Activated naive CD4-positive, alpha-beta T cell treated with anti-CD3 and anti-CD28 coated beads, Interleukin-2, amount 10 ng/mL, durations not matched to agents 7 days and 5 days (primary cell): ENCODE data around the gene MAN1B1.

Source experiments
- CTCF ChIA-PET: fragments of 350-600 bp; sonication (Branson Sonifier 250); formaldehyde crosslinking; loops from one replicate; lab custom pipeline; 2021; ENCODE audit warnings: antibody characterized with exemption; lab: Charles Lee
- DNase-seq: peaks from one replicate; pipeline ENCODE4 v3.0.0-alpha.2; 2020
- H3K27ac Mint-ChIP-seq: one replicate; pipeline ENCODE4 v1.8.0; 2021; ENCODE audit warnings: mild to moderate bottlenecking, moderate library complexity, mixed read lengths
- H3K27me3 Mint-ChIP-seq: one replicate; pipeline ENCODE4 v1.8.0; 2021; ENCODE audit warnings: mild to moderate bottlenecking, mixed read lengths
- H3K36me3 Mint-ChIP-seq: one replicate; pipeline ENCODE4 v1.8.0; 2021; ENCODE audit warnings: mixed read lengths
- H3K4me1 Mint-ChIP-seq: one replicate; pipeline ENCODE4 v1.8.0; 2021; ENCODE audit warnings: mixed read lengths
- H3K4me3 Mint-ChIP-seq: one replicate; pipeline ENCODE4 v1.8.0; 2021; ENCODE audit warnings: mild to moderate bottlenecking, moderate library complexity, mixed read lengths
- H3K9me3 Mint-ChIP-seq: one replicate; pipeline ENCODE4 v1.8.0; 2021; ENCODE audit warnings: mixed read lengths

MAN1B1 gene

DNA sequence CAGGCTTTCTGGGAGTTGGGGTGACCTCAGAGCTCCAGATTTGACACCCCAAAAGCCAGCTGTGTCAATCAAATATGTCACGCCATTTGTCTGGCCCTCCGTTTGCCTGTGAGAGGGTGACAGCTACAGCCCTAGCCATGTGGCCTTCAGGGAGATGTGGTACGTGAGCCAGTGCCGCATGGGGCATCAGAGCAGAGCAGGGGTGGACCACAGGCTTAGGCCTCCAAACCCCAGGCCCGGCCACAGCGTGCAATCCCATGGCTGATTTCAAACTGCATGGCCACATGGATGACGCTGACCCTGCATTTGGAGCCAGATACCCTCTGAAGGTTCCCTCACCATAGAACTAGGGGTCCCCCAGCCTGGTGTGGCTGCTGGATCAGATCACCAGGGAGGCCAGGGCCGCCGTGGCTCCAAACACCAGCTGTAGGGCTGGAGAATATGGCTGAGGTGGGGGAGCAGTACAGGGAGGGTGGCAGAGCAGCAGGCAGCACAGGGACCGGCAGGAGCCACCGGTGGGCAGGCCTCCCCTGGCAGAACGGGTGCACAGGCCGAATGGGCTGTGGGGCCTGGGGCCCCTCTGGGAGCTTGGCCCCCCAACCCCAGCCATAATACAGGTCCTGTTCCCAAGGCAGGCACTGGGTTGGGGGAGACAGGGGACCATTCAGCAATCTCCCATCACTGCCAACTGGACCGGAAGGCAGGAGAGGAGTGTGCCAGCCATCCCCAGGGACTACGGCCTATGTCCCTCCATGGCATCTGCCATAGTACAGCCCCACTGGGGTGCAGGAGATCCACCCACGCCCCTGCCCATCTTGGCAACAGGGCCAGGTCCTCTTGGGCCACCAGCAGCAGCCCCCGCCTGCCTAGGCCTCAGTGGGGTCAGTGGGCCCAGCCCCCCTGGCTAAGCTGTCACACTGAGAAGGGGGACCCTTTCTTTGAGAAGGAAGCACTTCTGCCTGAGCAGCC lies 18.0 kb upstream of the MAN1B1 start:
- H3K36me3 Mint-ChIP-seq = peaks cover 10% of the 10 kb centered on the region
- no peak for DNase-seq
- H3K27ac Mint-ChIP-seq = no peak overlapping the region
- no peaks in the 10 kb centered on the region for H3K9me3 Mint-ChIP-seq
- CTCF ChIA-PET = interaction anchor here (0.7 to 9.6 kb wide), 26 partner anchors 8 to 291 kb away, joined by 3 to 103 read pairs (median 5); partner anchors contain the start of genes AJM1, MAN1B1, NDOR1 and NPDC1
- H3K4me3 Mint-ChIP-seq = peak overlapping the region; percentile 68
- H3K27me3 Mint-ChIP-seq = peaks cover 5% of the 10 kb centered on the region
- H3K4me1 Mint-ChIP-seq = peaks cover 33% of the 10 kb centered on the region

DNA sequence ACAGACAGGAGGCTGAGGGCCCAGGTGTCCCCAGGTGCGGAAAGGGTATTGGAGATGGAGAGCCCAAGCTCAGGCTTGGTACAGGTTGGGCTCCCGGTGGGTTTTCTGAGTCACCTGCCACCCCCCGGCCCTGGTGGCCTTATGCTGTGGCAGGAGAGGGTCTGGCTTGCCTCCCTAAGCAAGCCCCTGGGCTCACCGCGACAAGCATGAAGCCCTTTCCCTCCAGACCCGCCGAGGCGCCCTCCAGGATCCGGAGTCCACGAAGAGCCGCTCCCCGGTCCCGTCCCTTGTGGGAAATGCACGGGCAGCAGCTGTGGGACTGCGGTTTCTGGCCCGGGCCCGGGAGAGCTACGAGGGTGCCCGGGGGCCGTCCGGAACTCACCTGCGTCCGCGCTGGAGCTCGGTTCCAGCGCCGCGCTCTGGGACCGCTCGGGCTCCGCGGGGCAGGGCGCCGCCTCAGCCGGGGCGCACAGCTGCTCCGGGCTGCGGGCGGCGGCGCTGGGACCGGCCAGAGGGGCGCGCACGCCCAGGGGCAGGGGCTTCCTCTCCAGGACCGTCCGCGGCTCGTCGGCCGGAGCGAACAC lies 17.2 kb upstream of the MAN1B1 start:
- H3K9me3 Mint-ChIP-seq = no peaks in the 10 kb centered on the region

DNA sequence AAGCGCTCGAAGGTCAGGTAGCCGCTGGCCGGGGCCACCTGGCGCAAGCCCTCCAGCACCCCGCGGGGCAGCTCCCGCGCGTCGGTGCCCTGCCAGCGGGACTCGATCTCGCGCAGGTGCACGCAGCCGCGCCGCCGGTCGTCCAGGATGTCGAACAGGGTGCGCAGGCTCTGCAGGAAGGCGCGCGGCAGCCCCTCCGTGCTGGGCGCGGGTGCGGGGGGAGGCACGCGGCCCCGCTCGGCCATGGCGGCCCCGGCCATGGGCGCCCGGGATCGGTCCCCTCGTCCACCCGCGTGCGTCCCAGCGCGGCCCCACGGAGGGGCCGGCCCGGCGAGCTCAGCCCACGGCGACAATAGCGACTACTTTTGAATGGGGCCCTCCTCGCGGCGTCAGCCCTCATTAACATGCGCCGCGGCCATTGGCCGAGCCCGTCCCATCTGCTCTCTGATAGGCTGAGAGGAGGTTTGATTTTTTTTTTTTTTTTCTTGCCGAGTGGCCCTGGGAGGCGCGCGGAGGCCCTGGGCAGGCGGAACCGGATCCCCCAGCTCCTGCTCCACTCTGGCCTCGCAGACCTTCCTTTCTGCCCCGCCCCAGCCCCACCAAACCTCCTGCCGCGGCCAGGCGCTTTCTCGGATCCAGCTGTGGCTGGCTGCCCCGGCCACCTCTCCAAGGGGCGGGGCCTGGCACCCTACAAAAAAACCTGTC lies 16.4 kb upstream of the MAN1B1 start, which contains the start of gene SAPCD2:
Gene SAPCD2, minus strand, starts transcription at position 357 of the 705 bp plus-strand sequence. Its CDS starts 97 bp downstream, at position 260.
- no peaks in the 10 kb centered on the region for H3K9me3 Mint-ChIP-seq
- CTCF ChIA-PET = interaction anchor here (0.6 to 9.6 kb wide), 9 partner anchors 9 to 166 kb away, joined by 3 to 103 read pairs (median 6); partner anchors contain the start of genes MAN1B1 and NPDC1
- H3K4me1 Mint-ChIP-seq = peaks cover 33% of the 10 kb centered on the region
- H3K27me3 Mint-ChIP-seq = peaks cover 11% of the 10 kb centered on the region
- peaks cover 7% of the 10 kb centered on the region for H3K36me3 Mint-ChIP-seq
- DNase-seq = peak; percentile 93
- H3K27ac Mint-ChIP-seq = peak within 1 kb of the TSS; percentile 81
- peak within 1 kb of the TSS; percentile 80 for H3K4me3 Mint-ChIP-seq

More for the DNA sequence above, 17.2 kb upstream of the MAN1B1 start:
- Mint-ChIP-seq H3K4me1 (peaks cover 33% of the 10 kb centered on the region), H3K27me3 (peaks cover 7% of the 10 kb centered on the region), H3K4me3 (peak overlapping the region; percentile 68), H3K36me3 (peaks cover 7% of the 10 kb centered on the region), H3K27ac (no peak overlapping the region)
- no peak for DNase-seq
- CTCF ChIA-PET = interaction anchor here (0.8 to 9.6 kb wide), 10 partner anchors 9 to 134 kb away, joined by 3 to 103 read pairs (median 7); partner anchors contain the start of gene NPDC1

DNA sequence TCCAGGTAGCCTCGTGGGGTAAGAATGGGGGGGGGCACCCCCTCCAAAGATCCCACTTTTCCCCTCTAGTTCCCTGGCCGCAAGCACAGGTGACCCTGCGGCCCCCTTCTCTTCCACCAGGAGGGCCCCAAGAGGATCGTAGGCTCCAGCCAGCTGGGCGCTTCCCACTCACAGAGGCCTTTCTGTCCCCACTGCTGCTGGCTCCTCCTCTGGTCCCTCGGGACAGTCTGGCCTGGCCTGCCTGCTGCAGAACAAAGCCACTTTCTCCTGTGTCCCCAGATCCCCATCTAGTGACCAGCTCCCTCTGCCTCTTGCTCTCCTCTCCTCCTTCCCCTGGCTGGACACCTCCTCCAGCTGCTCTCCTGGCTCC lies 15.9 kb upstream of the MAN1B1 start:
- peaks cover 11% of the 10 kb centered on the region for H3K27me3 Mint-ChIP-seq
- peak overlapping the region; percentile 81 for H3K27ac Mint-ChIP-seq
- H3K4me1 Mint-ChIP-seq = peaks cover 34% of the 10 kb centered on the region
- DNase-seq = no peak
- H3K36me3 Mint-ChIP-seq = peaks cover 4% of the 10 kb centered on the region
- peak overlapping the region; percentile 80 for H3K4me3 Mint-ChIP-seq
- CTCF ChIA-PET = interaction anchor here (0.6 to 9.6 kb wide), 7 partner anchors 11 to 166 kb away, joined by 3 to 103 read pairs (median 5); partner anchors contain the start of genes MAN1B1 and NPDC1
- no peaks in the 10 kb centered on the region for H3K9me3 Mint-ChIP-seq

DNA sequence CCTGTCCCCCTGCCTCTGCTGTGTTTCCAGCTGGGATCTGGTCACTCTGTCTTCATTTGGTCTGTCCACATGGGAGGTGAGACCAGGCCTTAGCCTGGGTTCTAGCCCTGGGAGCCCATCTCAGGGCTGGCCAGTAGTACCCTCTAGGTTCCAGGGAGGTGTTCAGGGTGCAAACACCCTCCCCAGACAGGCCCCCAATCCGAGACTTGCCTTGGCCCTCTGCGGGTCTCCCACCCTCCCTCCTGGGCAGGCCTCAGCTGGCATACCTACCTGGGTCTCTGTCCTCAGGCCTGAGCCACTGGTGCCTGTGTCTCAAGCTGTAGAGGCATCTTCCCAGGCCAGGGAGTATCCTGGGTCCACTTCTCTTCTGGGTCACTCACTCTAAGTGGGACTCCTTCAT lies 15.5 kb upstream of the MAN1B1 start:
- H3K9me3 Mint-ChIP-seq = no peaks in the 10 kb centered on the region

DNA sequence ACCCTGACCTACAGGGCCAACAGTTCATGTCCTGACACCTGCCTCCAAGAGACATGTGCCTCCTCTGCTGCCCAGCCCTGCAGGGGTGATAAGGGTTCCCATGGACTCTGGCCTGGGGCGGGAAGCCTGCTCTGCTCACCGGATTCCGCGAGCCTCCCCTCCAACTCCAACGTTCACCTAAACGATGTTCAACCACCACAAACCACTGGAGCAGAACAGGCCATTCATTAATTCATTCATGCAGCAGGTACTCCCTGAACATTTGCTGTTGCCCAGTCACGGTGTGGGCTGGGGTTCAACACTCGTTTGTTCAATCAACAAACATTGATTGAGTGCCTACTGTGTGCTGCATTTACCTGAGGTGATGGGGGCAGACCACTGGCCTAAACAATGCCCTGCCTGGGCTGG lies 12.8 kb upstream of the MAN1B1 start:
- Mint-ChIP-seq H3K27me3 (peaks cover 18% of the 10 kb centered on the region), H3K9me3 (no peaks in the 10 kb centered on the region), H3K4me1 (peaks cover 22% of the 10 kb centered on the region), H3K27ac (no peak overlapping the region), H3K36me3 (no peaks in the 10 kb centered on the region), H3K4me3 (no peak overlapping the region)
- DNase-seq = no peak
- CTCF ChIA-PET = interaction anchor here (1.6 kb wide), 1 partner anchor 153 kb away, joined by 4 read pairs; the partner anchor contains the start of gene RNF224

More for the DNA sequence above, 15.5 kb upstream of the MAN1B1 start:
- Mint-ChIP-seq H3K36me3 (peaks cover 4% of the 10 kb centered on the region), H3K27me3 (peaks cover 11% of the 10 kb centered on the region), H3K4me3 (peak overlapping the region; percentile 80), H3K27ac (peak overlapping the region; percentile 81), H3K4me1 (peaks cover 34% of the 10 kb centered on the region)
- DNase-seq = no peak
- CTCF ChIA-PET = interaction anchor here (0.6 to 9.6 kb wide), 7 partner anchors 11 to 165 kb away, joined by 3 to 103 read pairs (median 4); partner anchors contain the start of genes MAN1B1 and NPDC1

DNA sequence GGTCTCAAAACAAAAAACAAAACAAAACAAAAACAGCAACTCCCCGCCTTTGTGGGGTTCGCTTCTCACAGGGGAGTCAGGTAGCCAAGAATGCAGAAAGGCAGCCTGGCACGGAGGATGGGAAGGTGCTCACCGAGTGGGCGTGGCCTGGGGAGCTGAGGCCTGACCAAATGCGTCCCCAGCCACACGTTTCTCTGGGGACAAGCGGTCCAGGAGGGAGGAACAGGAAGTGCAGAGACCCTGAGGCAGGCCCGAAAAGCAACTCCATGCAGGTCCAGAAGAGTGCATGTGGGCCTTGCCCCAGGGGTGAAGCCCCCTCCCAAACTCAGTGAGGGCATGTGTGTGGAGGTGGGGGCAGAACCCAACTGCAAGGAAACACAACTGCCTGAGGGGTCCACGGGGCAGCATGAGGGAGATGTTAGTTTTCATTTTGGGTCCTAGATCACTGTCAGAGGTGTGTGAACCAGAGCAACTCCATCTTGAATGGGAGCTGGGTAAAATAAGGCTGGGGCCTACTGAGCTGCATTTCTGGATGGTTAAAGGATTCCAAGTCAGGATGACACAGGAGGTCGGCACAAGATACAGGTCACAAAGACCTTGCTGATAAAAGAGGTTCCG lies 12.0 kb upstream of the MAN1B1 start:
- Mint-ChIP-seq H3K27me3 (peaks cover 18% of the 10 kb centered on the region), H3K36me3 (peaks cover 5% of the 10 kb centered on the region), H3K27ac (no peak overlapping the region), H3K4me3 (no peak overlapping the region), H3K4me1 (peaks cover 23% of the 10 kb centered on the region), H3K9me3 (no peaks in the 10 kb centered on the region)
- no peak for DNase-seq
- CTCF ChIA-PET = interaction anchor here (1.6 kb wide), 1 partner anchor 153 kb away, joined by 4 read pairs; the partner anchor contains the start of gene RNF224

DNA sequence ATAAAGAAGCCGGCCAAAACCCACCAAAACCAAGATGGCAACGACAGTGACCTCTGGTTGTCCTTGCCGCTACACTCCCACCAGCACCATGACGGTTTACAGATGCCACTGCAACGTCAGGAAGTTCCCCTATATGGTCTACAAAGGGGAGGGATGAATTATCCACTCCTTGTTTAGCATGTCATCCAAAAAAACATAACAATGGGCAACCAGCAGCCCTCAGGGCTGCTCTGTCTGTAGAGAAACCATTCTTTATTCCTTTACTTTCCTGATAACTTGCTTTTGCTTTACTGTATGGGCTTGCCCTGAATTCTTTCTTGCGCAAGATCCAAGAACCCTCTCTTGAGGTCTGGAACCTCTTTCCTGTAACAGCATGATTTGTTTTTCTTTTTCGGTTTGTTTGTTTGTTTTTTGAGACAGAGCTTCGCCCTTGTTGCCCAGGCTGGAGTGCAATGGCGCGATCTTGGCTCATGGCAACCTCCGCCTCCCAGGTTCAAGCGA lies 11.5 kb upstream of the MAN1B1 start:
- CTCF ChIA-PET = interaction anchor here (1.3 kb wide), 1 partner anchor 11 kb away, joined by 4 read pairs; no protein-coding TSS in a partner anchor
- DNase-seq = no peak
- Mint-ChIP-seq H3K9me3 (no peaks in the 10 kb centered on the region), H3K4me3 (no peak overlapping the region), H3K4me1 (peaks cover 26% of the 10 kb centered on the region), H3K36me3 (peaks cover 9% of the 10 kb centered on the region), H3K27ac (no peak overlapping the region), H3K27me3 (peaks cover 18% of the 10 kb centered on the region)

DNA sequence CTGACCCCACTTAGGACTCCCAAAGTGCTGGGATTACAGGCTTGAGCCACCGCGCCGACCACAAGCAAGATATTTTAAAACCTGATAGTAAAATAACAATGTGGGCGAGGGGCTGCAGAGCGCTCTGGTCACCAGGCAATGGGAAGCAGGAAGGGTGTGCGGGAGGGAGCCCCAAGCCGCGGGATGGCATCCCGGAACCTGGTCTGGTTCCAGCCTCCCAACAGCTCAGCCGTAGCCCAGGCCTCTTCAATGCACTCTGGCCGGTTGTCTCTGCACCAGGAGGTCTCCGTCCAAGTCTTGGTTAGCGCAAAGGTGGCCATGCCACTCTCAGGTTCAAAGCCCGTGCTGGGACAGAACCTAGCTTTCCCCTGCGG lies 10.2 kb upstream of the MAN1B1 start:
- Mint-ChIP-seq H3K27me3 (peaks cover 18% of the 10 kb centered on the region), H3K36me3 (peaks cover 9% of the 10 kb centered on the region), H3K4me1 (peaks cover 13% of the 10 kb centered on the region), H3K9me3 (no peaks in the 10 kb centered on the region), H3K27ac (no peak overlapping the region), H3K4me3 (peak overlapping the region; percentile 64)
- no peak for DNase-seq
- CTCF ChIA-PET = interaction anchor here (0.6 to 2.3 kb wide), 5 partner anchors 9 to 150 kb away, joined by 3 to 10 read pairs (median 3); no protein-coding TSS in a partner anchor

DNA sequence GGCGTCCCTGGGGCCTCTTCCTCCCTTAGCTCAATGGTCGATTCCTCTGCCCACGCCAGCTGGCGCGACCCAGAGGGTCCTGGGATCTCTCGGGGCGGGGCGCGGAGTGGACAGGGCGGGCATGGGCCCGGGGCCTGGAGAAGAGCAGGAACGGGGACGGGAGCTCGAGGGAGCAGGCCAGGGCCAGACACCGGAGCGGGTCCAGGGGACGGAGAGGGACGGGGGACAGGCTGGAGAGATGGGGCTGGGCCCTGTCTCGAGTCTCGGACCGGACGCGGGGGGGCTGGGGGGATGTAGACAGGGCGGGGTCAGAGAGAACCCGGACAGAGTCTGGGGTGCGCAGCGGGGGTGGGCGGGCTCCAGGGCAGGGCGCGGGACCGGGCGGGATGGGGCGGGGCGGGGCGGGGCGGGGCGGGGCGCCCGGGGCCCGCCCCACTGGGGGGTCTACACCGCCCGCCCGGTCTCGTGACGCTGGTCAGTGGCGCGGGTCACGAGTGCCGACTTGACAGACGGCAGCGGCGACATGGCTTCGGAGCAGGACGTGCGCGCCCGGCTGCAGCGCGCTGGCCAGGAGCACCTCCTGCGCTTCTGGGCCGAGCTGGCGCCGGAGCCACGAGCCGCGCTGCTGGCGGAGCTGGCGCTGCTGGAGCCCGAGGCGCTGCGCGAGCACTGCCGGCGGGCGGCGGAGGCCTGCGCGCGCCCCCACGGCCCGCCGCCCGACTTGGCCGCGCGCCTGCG lies 9.6 kb upstream of the MAN1B1 start, which contains the start of gene UAP1L1:
Gene UAP1L1, plus strand, starts transcription at position 508 of the 738 bp plus-strand sequence. Its CDS starts 16 bp downstream, at position 524.
- Mint-ChIP-seq H3K27me3 (peaks cover 18% of the 10 kb centered on the region), H3K27ac (peak within 1 kb of the TSS; percentile 74), H3K4me1 (peaks cover 13% of the 10 kb centered on the region), H3K4me3 (peak within 1 kb of the TSS; percentile 76), H3K36me3 (peaks cover 15% of the 10 kb centered on the region), H3K9me3 (no peaks in the 10 kb centered on the region)
- CTCF ChIA-PET = interaction anchor here (0.6 to 2.3 kb wide), 6 partner anchors 9 to 149 kb away, joined by 3 to 10 read pairs (median 3); partner anchors contain the start of gene MAN1B1
- DNase-seq = peak; percentile 83

DNA sequence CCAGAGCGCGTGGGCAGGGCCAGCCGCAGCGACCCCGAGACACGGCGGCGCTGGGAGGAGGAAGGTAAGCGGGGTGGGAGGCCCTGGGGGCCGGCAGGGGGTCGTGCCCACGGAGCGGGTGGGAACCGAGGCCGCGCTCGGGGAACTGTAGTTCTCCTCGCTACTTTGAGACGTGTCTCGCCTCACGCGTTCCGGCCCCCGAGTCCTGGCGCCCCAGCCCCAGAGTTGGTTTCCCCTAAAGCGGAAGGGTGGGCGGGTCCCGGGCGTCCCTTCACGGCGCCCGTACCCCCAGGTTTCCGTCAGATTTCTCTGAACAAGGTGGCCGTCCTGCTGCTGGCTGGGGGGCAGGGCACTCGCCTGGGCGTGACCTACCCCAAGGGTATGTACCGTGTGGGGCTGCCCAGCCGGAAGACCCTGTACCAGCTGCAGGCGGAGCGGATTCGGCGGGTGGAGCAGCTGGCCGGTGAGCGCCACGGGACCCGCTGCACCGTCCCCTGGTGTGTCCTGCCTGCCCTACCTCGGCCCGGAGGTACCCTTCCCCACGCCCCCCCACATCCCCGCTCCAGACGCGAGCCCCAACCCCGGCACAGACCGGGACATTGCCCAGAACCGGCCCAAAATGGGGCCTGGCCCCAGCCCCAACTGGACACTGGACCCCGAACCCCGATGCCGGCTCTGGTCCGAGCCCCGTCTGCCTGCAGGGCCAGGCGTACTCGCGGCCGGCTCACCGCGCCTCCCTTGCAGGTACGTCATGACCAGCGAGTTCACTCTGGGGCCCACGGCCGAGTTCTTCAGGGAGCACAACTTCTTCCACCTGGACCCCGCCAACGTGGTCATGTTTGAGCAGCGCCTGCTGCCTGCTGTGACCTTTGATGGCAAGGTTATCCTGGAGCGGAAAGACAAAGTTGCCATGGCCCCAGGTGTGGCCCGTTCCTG lies 8.8 kb upstream of the MAN1B1 start:
- Mint-ChIP-seq H3K27ac (peak overlapping the region; percentile 74), H3K9me3 (no peaks in the 10 kb centered on the region), H3K4me1 (peaks cover 13% of the 10 kb centered on the region), H3K27me3 (peaks cover 18% of the 10 kb centered on the region), H3K4me3 (peak overlapping the region; percentile 76), H3K36me3 (peaks cover 21% of the 10 kb centered on the region)
- CTCF ChIA-PET = interaction anchor here (0.7 to 2.3 kb wide), 3 partner anchors 9 to 148 kb away, joined by 3 to 10 read pairs (median 3); partner anchors contain the start of gene MAN1B1
- peak; percentile 76 for DNase-seq
